ENCODE data around the gene TRIM33. TPM values are rescaled to one million over a fixed set of nuclear protein-coding genes. Genes with fewer than 3 reads are reported as not detected.

The TRIM33 gene
- polyA plus RNA-seq, 2 of the 4 experiments (the other 2 are of a cell fraction) = 8.7 to 14.9 TPM

- H3K27ac ChIP-seq = no peak overlapping the region
- ATAC-seq = no peak
- no peak overlapping the region for H3K4me2 ChIP-seq
- ChIA-PET POLR2A (no interaction called here), CTCF (no interaction called here)
- DNase-seq (ENCODE audit: low read depth in 1 of 2, low spot score in 1 of 2) = no peak
- 59% methylated on average over 8 of the region's 8 CpGs for whole genome bisulfite sequencing (ENCODE audit: missing lambda C conversion rate)
- TF ChIP-seq SREBF2 (IDR thresholded peaks at IDR 0.05) = no peak
- H3K9me3 ChIP-seq = no peaks in the 10 kb centered on the region
- H3K4me3 ChIP-seq = no peak overlapping the region
- no peak for FAIRE-seq
- no peaks in the 10 kb centered on the region for H3K4me1 ChIP-seq
Observed at GRCh38 chr1:114521396-114522263, 10.6 kb upstream of the TRIM33 start.

DNA sequence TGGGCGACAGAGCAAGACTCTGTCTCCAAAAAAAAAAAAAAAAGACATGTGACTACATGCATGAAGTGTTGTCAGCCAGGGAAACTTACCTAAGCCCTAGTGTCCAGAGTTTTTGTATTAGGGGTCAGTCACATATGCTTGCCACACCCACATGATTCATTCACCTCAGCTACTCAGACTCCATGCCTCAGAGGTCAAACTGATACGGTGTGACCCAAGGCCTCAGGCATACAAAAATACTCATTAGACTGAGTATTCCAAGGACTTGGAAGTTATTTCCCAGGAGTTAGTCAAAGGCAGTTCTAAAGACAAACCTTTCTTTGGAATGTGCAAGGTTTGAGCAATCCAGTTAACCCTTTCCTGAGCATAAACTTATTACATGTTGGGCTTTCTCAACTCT lies 6.3 kb upstream of the TRIM33 start:
- no peak overlapping the region for H3K27ac ChIP-seq
- TF ChIP-seq EP300 (IDR thresholded peaks at IDR 0.05) (no peak), ZNF302 (CRISPR knock-in tag; IDR thresholded peaks at IDR 0.05) (no peak), PBX3 (IDR thresholded peaks at IDR 0.05) (no peak), EHMT2 (IDR thresholded peaks at IDR 0.05; ENCODE audit: low read depth) (no peak), HOXB5 (CRISPR knock-in tag; IDR thresholded peaks at IDR 0.05) (no peak), JUN (IDR thresholded peaks at IDR 0.05) (no peak), HEYL (CRISPR knock-in tag; IDR thresholded peaks at IDR 0.05) (no peak), CEBPB (IDR thresholded peaks at IDR 0.05) (no peak), CBX8 (IDR thresholded peaks at IDR 0.05) (no peak), NPAS2 (CRISPR knock-in tag; IDR thresholded peaks at IDR 0.05; ENCODE audit: borderline replicate concordance) (no peak)
- FAIRE-seq = no peak

DNA sequence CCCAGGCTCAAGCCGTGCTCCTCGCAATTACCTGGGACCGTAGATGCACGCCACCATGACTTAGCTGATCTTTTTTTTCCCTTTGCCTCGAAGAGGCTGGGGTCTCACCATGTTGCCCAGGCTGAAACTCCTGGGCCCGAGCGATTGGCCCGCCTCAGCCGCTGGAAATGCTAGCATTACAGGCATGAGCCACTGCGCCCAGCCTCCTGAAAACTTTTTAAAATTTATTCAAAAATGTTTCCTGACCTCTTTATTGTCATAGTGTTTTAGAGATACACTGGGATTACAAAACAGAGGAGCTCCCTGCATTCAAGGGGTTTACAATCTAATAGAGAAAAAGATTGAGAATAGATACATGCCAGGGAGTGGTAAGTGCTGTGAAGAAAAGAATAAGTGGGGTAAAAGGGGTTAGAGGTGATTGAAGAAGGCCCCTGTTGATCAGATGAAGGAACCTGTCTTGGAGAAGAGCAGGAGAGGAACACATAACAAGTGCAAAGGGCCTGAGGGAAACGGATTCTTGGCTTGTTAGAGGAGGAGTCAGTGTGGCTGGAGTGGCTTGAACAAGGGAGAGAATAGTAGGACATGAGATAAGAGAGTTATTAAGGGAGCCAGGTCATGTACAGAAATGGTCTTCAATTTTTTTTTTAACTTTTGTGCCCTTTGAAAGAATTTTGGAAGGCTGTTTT lies 1.7 kb upstream of the TRIM33 start:
- peak overlapping the region; percentile 60 for H3K4me2 ChIP-seq
- FAIRE-seq (no peak), ATAC-seq (no peak), DNase-seq (ENCODE audit: low read depth in 1 of 2, low spot score in 1 of 2) (no peak)
- no peak overlapping the region for H3K27ac ChIP-seq
- H3K4me1 ChIP-seq = peaks cover 20% of the 10 kb centered on the region
- WGBS (ENCODE audit: missing lambda C conversion rate) = 91% methylated on average over 11 of the region's 11 CpGs
- TF ChIP-seq CHD2 (IDR thresholded peaks at IDR 0.05; ENCODE audit: low read length, partially characterized antibody) (no peak), NFE2L2 (conservative IDR thresholded peaks at IDR 0.05; ENCODE audit: low read length) (no peak), FOSB (CRISPR knock-in tag; IDR thresholded peaks at IDR 0.05) (no peak), BHLHE40 (IDR thresholded peaks at IDR 0.05; ENCODE audit: low read depth, low read length) (no peak), EHMT2 (IDR thresholded peaks at IDR 0.05; ENCODE audit: low read depth) (no peak), FOXS1 (CRISPR knock-in tag; IDR thresholded peaks at IDR 0.05) (no peak)
- TF ChIP-seq, protein P1, sequence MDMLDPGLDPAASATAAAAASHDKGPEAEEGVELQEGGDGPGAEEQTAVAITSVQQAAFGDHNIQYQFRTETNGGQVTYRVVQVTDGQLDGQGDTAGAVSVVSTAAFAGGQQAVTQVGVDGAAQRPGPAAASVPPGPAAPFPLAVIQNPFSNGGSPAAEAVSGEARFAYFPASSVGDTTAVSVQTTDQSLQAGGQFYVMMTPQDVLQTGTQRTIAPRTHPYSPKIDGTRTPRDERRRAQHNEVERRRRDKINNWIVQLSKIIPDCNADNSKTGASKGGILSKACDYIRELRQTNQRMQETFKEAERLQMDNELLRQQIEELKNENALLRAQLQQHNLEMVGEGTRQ (IDR thresholded peaks at IDR 0.05) = no peak
- ChIA-PET CTCF (no interaction called here), POLR2A (no interaction called here)
- no peaks in the 10 kb centered on the region for H3K9me3 ChIP-seq
- H3K4me3 ChIP-seq = no peak overlapping the region

More for the DNA sequence above, 6.3 kb upstream of the TRIM33 start:
- ChIA-PET CTCF (no interaction called here), POLR2A (no interaction called here)
- no peak overlapping the region for H3K4me2 ChIP-seq
- no peak for ATAC-seq
- H3K9me3 ChIP-seq = no peaks in the 10 kb centered on the region
- DNase-seq (ENCODE audit: low read depth in 1 of 2, low spot score in 1 of 2) = peak in 1 of 2 experiments; percentile 37
- H3K4me3 ChIP-seq = no peak overlapping the region
- H3K4me1 ChIP-seq = 0 out of 3 replicates have a peak, but pooled peaks cover 1% of the 10 kb centered on the region
- WGBS (ENCODE audit: missing lambda C conversion rate) = 33% methylated on average over 2 of the region's 2 CpGs
